Neutrophil (primary cell): Measurements from ENCODE around the gene FANK1.

ENCODE experiments used
- H3K27ac ChIP-seq: fragments of 200-600 bp; sonication (generic); 2 replicates; pipeline ENCODE4 v1.5.1; 2016; ENCODE audit warnings: mild to moderate bottlenecking, moderate library complexity
- H3K27me3 ChIP-seq: fragments of 200-600 bp; sonication (generic); 2 replicates; pipeline ENCODE4 v1.6.0; 2016; ENCODE audit warnings: mild to moderate bottlenecking
- H3K36me3 ChIP-seq: fragments of 200-600 bp; sonication (generic); 2 replicates; pipeline ENCODE4 v1.5.1; 2017
- H3K4me1 ChIP-seq, 2 experiments: fragments of 200-600 bp in 1 of 2; sonication (generic) in 1 of 2; 1 replicate in 1 of 2; 2 replicates in 1 of 2; pipeline versions ENCODE4 v1.5.1 to v1.6.1; 2013 to 2016; ENCODE audit warnings: low read depth in 1 of 2, low read length in 1 of 2, mild to moderate bottlenecking in 1 of 2, moderate library complexity in 1 of 2; ENCODE audit not compliant: control insufficient read depth in 1 of 2, insufficient read depth in 1 of 2
- H3K4me3 ChIP-seq, 2 experiments: fragments of 200-600 bp in 1 of 2; sonication (generic) in 1 of 2; 1 replicate in 1 of 2; 2 replicates in 1 of 2; pipeline ENCODE4 v1.5.1; 2013 to 2016; ENCODE audit warnings: low read depth in 1 of 2, low read length in 1 of 2, mild to moderate bottlenecking in 1 of 2, moderate library complexity in 1 of 2
- H3K9me3 ChIP-seq: fragments of 200-600 bp; sonication (generic); 2 replicates; pipeline ENCODE4 v1.5.1; 2016
- CTCF ChIP-seq: fragments of 200-600 bp; sonication (generic); IDR thresholded peaks from 2 replicates; pipeline ENCODE4 v1.5.1; 2016; ENCODE audit warnings: antibody characterized with exemption

The FANK1 gene

GRCh38 chr10:126016156-126016805, 119.9 kb downstream of the FANK1 start:
- no peaks in the 10 kb centered on the region for H3K36me3 ChIP-seq
- no peaks in the 10 kb centered on the region for H3K27me3 ChIP-seq
- no peak overlapping the region for H3K4me3 ChIP-seq
- TF ChIP-seq CTCF = no peak
- no peak overlapping the region for H3K27ac ChIP-seq
- no peaks in the 10 kb centered on the region for H3K9me3 ChIP-seq
- no peaks in the 10 kb centered on the region for H3K4me1 ChIP-seq

GRCh38 chr10:126016882-126017281, 120.5 kb downstream of the FANK1 start:
- no peaks in the 10 kb centered on the region for H3K27me3 ChIP-seq
- H3K9me3 ChIP-seq = no peaks in the 10 kb centered on the region
- TF ChIP-seq CTCF = no peak
- H3K27ac ChIP-seq = no peak overlapping the region
- H3K4me1 ChIP-seq = no peaks in the 10 kb centered on the region
- H3K4me3 ChIP-seq = no peak overlapping the region
- H3K36me3 ChIP-seq = no peaks in the 10 kb centered on the region

GRCh38 chr10:126017961-126018560, 121.7 kb downstream of the FANK1 start:
- Histone ChIP-seq H3K27ac (no peak overlapping the region), H3K9me3 (no peaks in the 10 kb centered on the region), H3K4me1 (no peaks in the 10 kb centered on the region), H3K27me3 (no peaks in the 10 kb centered on the region), H3K4me3 (no peak overlapping the region), H3K36me3 (no peaks in the 10 kb centered on the region)
- no peak for TF ChIP-seq CTCF

GRCh38 chr10:126021833-126022500, 125.6 kb downstream of the FANK1 start:
- H3K4me1 ChIP-seq = no peaks in the 10 kb centered on the region
- no peak overlapping the region for H3K4me3 ChIP-seq
- H3K27me3 ChIP-seq = no peaks in the 10 kb centered on the region
- H3K27ac ChIP-seq = no peak overlapping the region
- H3K9me3 ChIP-seq = no peaks in the 10 kb centered on the region
- no peak for TF ChIP-seq CTCF
- H3K36me3 ChIP-seq = no peaks in the 10 kb centered on the region

- TF ChIP-seq CTCF = no peak
- H3K4me1 ChIP-seq = no peaks in the 10 kb centered on the region
- no peak overlapping the region for H3K4me3 ChIP-seq
- H3K9me3 ChIP-seq = no peaks in the 10 kb centered on the region
- H3K27me3 ChIP-seq = no peaks in the 10 kb centered on the region
- no peak overlapping the region for H3K27ac ChIP-seq
- H3K36me3 ChIP-seq = no peaks in the 10 kb centered on the region
Measured at GRCh38 chr10:126022841-126023240, 126.5 kb downstream of the FANK1 start.
